ENCODE results near the gene TCN2.

DNA sequence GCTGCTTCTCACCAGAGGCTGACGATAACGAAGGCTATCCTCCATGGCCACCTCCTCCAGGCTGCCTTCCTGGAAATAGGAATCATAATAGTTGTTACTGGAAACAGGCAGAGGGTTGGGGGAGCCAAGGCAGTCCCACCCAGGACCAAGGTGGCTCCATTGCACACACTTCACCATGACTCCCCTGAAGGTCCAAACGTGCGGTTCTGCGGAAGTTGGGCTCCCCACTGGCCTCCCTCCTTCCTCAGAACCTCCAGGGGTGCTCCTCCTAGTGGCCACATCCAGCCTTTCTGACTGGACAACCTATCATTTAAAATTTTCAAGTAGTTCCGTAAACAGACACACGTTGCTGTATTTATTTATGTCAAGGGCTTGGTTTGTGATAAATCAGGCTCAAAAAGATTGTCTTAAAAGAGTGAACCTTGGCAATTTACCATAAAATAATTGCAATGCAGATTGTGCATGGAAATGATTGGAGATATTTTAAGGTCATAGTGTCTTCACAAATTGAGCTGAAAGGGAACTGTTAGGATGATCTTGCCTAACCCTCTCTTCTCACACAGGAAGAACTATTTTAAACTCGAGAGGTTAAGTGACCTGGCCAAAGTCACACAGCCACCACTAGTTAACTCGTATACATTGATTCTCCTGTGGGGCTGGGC, 1.4 kb upstream of the TCN2 start:
- TF ChIP-seq POLR2AphosphoS5 (IDR thresholded peaks at IDR 0.05; ENCODE audit: low read depth, low read length), result no peak
- no peak for TF ChIP-seq POLR2A (IDR thresholded peaks at IDR 0.05; ENCODE audit: low read depth, low read length)
- TF ChIP-seq TAF1 (IDR thresholded peaks at IDR 0.05; ENCODE audit: borderline replicate concordance, low read depth, low read length), result no peak

Data from GM12892 (cell line).